ENCODE measurements around the gene ALKAL2.

GRCh38 chr2:286035-286434, 1.9 kb downstream of the ALKAL2 start:
- TF ChIP-seq POLR2AphosphoS5 (IDR thresholded peaks at IDR 0.05; ENCODE audit: insufficient read depth, low read depth, low read length) (no peak), MYC (IDR thresholded peaks at IDR 0.05; ENCODE audit: low read depth, low read length) (no peak), EZH2 (IDR thresholded peaks at IDR 0.05; ENCODE audit: borderline replicate concordance, low read depth, low read length, severe bottlenecking) (no peak)
